ENCODE measurements around the gene PDCD2. TPM values are rescaled to one million over a fixed set of nuclear protein-coding genes. Genes with fewer than 3 reads are reported as not detected.

The PDCD2 gene
- total and polyA plus RNA-seq, 2 experiments from 2014 or later = 145 to 181 TPM

GRCh38 chr6:170525795-170526194 is 58.6 kb downstream of the PDCD2 start:
- DNase-seq (ENCODE audit: low spot score) (no peak), ATAC-seq (no peak)
- H3K27ac ChIP-seq (ENCODE audit: low read depth) = no peak overlapping the region
- no peak overlapping the region for H3K4me3 Mint-ChIP-seq
- H3K79me2 ChIP-seq (replicated peaks; ENCODE audit: insufficient read depth) = no peaks in the 10 kb centered on the region
- TF ChIP-seq ZNF114 (CRISPR knock-in tag; IDR thresholded peaks at IDR 0.05) (no peak), CTCF (conservative IDR thresholded peaks at IDR 0.05; ENCODE audit: low read depth in 2 of 2) (no peak), POLR2AphosphoS5 (IDR thresholded peaks at IDR 0.05; ENCODE audit: low read depth) (no peak)
- peaks cover 3% of the 10 kb centered on the region; the same call in 1 of the 3 replicates for H3K36me3 Mint-ChIP-seq (ENCODE audit: low read depth)
- no peaks in the 10 kb centered on the region for H3K36me3 ChIP-seq (ENCODE audit: insufficient read depth)
- H4K20me1 ChIP-seq (replicated peaks; ENCODE audit: insufficient read depth) = no peaks in the 10 kb centered on the region
- no peaks in the 10 kb centered on the region for H3K9me2 ChIP-seq (ENCODE audit: insufficient read depth)
- H3K27me3 ChIP-seq (ENCODE audit: insufficient read depth) = no peaks in the 10 kb centered on the region
- peaks cover 7% of the 10 kb centered on the region for H3K27me3 Mint-ChIP-seq (ENCODE audit: insufficient read depth, low read depth, poor library complexity)
- H3K4me2 ChIP-seq = no peak overlapping the region
- H3K9me3 Mint-ChIP-seq = no peaks in the 10 kb centered on the region
- H3K4me1 ChIP-seq (ENCODE audit: insufficient read depth) = 0 out of 2 replicates have a peak, but pooled peaks cover 3% of the 10 kb centered on the region
- H3K4me3 ChIP-seq = no peak overlapping the region
- no peak overlapping the region for H3K27ac Mint-ChIP-seq
- H3K4me1 Mint-ChIP-seq = peaks cover 11% of the 10 kb centered on the region
- no peaks in the 10 kb centered on the region for H3F3A ChIP-seq (replicated peaks; ENCODE audit: low read depth)
- H2AFZ ChIP-seq = no peak overlapping the region

Other genes with a start within 250 kb of the PDCD2 start
- 357 and 388 TPM in 2 replicates for gene PSMB1, start 31.3 kb downstream of the PDCD2 start, total RNA-seq (2014; rRNA removed; shearing (Covaris generic))
- 509 and 576 TPM in 2 replicates for gene PSMB1, start 31.3 kb downstream of the PDCD2 start, polyA plus RNA-seq (2016; fragmentation: Nextera tagmentation; extraction: Ambion mirVana)
- 26.3 and 30.3 TPM in 2 replicates for gene TBP, start 30.3 kb downstream of the PDCD2 start, total RNA-seq (2014; rRNA removed; shearing (Covaris generic))
- gene TBP, start 30.3 kb downstream of the PDCD2 start, polyA plus RNA-seq (2016; fragmentation: Nextera tagmentation; extraction: Ambion mirVana) = 36.5 and 38.0 TPM in 2 replicates